HG03060 (cell line): Measurements from ENCODE around the gene RASGRP2.

Experiments
- ATAC-seq: cut with Tn5 transposase; IDR thresholded peaks from one replicate; pipeline ENCODE4 v1.9.1; 2021; ENCODE audit warnings: low read depth, moderate number of reproducible peaks; ENCODE audit not compliant: unreplicated experiment

The RASGRP2 gene

DNA sequence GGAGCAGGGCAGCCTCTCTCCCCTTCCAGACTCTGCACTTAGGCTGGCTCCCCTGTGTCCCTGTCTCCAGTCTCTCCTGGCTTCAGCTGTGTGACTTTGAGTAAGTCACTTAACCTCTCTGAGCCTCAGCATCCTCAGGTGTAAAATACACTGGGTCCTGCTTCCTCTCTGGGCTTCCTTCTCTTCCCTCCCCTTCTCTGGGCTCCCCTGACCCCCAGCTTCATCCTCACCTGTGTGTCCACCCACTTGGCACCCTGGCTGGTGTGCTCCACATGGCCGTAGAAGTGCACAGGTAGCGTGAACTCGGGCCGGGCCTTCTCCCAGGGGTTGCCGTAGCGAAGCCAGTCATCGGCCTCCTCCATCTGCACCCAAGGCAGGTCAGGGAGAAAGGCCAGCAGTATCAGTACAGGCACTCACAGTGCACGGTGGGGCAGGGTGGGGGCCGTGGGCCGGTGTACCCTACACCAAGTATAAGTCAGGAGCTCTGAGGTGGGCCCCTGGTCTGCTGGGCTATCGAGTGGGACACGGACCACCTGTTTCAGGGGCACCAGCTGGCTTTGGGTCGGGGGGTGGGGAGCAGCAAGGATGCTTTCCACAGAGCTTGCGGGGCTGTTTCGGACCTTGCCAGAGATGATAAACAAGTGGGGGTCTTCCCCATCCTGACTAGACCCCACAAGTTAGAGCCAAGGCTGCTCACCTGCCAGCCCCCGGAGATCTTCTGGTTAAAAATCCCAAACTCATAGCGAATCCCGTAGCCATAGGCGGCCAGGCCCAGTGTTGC, 13.8 kb upstream of the RASGRP2 start:
- no peak for ATAC-seq

DNA sequence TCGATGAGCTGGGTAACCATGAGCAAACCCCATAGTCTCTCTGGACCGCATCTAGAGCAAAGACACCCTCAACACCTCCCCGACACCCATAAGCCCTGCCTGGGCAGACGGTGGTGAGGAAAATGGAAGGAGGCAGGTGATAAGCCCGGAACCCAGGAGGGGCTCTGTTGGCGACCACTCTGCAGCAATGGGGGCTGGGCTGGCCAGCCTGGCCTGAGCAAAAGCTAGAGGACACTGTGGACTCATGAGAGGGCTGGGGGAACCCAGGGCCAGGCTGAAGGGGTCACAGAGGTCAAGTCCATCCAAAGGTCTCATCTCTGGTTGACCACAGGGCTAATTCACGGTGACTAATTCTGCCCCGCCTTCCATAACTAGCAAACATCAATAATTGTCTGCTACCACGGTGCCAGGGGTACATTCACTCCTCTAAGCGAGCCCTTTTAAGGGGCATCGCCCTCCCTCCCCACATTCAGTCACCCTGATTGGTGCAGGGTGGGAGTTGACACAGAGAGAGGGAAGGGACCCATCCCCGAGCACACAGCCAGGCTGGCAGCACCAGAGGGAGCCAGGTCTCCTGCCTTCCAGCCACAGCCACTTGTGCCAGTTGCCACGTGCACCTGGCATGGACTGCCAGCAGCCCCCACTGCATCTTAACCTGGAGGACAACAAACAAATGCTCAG, 11.9 kb upstream of the RASGRP2 start:
- ATAC-seq = no peak

DNA sequence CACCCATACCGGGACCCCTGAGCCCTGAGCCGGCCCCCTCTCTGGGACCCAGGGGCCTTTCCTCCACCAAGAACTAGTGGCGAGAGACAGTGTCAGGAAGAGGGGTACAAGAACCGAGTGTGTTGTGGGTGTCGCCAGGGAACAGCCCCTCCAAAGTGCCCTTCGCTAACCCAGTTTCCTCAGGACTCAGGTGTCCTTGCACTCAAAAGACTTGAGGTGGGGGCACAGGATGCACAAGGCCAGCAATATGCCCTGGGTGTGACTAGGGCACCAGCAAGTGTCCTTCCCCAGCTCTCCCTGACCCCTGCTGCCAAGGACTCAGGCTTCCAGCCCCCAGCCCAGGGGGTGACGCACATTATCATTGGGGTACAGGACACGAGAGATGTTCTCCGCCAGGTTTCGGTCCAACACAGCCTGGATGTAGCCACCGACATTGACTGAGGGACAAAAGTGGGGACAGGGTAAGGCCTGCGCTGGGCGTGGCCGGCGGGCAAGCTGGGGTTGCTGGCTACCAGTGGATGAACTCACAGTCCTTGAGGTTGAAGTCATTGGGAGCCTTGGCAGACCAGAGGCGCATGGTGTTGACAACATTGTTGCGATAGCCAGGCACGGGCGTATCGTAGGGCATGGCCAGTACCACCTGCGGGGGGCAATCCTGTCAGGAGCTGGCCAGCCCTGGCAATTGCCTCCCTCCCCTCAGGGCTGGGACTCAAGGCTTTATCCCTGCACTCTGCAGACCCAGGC, 11.1 kb upstream of the RASGRP2 start:
- no peak for ATAC-seq

DNA sequence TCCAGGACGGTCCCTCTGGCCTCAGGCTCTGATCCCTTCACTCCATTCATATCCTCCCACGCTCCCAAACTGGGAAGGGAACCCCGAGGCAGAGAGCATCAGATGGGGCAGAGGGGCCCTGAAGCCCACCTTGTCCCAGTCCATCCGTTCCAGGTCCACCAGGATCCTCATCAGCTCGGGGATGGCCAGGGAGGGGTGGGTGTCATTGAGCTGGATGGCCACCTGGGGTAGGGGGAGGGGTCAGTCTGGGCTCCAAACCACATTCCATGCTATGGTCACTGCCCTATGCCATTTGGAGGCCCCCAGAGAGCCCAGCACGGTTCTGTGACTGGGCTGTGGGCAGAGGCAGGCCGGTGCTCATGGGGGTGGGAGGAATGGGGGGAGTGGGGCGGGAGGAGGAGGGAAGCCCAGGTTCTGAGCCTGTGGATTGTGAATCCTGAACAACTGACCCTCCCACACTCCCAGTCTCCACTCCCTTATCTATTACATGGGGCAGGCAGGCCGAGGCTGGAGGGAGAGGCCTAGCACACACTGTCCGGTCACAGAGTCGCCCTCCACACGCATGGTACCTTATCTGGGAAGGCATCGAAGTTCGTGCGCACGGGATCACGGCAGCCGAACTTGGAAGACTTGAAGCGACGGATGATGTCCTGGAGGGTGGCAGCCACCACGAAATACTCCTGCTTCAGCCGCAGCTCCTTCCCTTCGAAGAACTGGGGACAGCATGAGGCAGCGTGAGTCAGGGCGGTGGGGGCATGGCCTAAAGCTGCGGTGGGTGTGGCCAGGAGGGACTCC, 10.4 kb upstream of the RASGRP2 start:
- no peak for ATAC-seq

DNA sequence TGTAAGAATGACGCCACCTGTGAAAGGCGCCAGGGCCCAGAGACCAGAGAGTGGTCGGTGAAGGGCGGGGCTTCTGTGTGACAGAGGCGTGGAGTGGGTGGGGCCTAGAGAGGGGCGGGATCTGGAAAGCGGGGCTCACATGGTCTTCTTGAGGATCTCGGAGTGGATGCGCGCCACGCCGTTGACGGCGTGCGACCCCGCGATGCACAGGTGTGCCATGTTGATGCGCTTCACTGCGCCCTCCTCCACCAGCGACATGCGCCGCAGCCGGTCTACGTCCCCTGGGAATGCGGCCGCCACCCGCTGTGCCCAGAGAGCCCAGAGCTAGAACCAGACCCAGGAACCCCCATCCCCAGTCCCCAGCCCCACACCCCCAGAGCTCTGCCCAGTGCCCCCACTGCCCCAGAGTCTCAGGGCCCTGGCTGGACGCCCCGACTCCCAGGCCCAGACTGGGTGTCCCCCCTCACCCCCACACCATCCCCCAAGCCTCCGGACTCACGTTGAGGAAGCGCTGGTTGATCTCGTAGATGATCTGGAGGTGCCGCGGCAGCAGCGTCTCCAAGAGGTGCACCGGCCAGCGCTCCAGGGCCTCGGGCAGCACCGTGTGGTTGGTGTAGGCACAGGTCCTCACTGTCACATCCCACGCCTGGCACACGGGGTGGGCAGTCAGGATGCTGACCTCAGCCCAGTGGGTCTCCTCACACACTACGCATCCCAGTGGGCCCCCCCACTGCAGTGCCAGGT, 9.6 kb upstream of the RASGRP2 start:
- ATAC-seq = no peak

DNA sequence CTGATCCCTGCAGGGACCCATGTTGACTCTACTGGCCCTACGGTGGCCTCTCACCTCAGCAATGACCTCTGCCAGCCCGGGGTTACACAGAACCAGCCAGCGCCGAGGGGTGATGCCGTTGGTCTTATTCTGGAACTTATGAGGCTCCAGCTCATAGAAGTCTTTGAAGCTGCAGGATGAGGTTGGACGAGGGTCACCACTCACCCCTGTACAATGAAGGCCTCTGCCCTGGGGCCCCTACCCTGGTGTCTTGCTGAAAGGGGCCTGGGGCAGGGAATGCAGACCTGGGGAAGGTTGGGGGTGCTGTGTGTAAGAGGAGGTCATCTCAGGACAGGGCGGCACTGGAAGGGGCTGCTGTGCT, 9.1 kb upstream of the RASGRP2 start:
- no peak for ATAC-seq

DNA sequence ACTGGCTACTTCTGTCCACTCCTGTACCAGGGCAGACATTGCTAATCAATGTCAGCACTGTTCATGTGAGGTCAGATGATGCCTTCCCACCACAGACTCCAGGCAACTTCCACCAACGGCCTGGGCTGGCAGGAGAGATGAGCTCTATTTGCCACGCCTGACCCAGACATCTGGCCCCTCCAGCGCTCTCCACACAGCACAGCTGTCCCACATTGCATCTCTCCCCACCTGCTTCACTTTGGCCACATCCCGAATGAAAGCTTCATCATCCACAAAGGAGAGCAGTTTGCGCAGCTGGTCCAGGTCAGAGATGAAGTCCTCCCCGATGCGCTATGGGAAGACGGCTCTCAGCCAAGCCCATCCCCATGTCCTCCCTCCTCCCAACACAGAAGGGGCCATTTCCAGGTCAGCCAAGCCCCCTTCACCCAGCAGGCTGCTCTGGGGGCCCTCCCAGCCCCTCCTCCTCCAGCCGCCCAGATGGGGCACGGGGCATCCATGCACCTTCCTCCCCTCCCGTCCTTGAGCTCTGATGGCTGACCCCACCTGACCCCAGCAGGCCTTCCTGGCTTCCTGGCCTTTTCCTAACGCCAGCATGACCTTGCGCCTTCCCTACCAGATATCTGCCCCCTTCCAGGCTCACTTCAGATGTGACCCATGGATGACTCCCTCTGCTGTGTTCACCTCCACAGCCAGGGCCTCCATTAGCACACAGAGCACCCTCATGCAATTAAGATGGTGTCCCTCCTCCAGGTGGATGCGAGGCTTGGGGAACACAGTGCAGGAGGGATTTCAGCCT, 8.4 kb upstream of the RASGRP2 start:
- no peak for ATAC-seq

DNA sequence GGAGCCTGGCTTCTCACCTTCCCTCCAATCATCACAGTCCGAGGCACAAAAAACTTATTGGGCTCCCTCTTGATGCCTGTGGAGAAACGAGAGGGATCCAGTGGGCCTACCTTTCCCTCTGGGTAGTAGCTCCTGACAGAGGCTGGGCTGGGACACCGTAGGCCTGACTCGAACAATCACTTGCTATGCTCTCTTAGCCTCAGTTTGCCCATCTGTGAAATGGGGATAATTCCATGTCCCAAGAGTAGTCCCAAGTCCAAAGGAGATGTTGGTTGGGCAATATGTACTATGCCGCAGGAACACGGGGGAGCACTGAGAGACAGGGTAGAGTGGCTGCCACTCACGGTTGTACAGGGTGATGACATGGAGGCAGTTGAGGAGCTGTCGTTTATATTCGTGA, 7.6 kb upstream of the RASGRP2 start:
- no peak for ATAC-seq

DNA sequence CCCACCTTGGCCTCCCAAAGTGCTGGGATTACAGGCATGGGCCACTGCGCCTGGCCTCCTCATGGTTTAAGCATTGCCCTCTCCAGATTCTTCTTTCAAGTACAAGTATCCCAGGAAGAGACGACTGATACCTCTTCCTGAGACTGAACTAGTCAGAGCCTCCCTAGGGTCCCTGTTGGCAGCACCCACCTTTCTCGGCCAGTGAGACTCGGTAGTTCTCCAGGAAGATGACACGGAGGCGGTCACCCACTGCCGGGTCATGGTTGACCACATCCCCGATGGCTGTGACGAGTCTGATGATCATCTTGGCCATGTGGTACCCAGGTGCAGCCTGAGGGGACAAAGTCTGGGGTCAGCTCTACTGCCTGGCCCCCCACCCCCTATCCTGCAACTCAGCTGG, 7.2 kb upstream of the RASGRP2 start:
- no peak for ATAC-seq

DNA sequence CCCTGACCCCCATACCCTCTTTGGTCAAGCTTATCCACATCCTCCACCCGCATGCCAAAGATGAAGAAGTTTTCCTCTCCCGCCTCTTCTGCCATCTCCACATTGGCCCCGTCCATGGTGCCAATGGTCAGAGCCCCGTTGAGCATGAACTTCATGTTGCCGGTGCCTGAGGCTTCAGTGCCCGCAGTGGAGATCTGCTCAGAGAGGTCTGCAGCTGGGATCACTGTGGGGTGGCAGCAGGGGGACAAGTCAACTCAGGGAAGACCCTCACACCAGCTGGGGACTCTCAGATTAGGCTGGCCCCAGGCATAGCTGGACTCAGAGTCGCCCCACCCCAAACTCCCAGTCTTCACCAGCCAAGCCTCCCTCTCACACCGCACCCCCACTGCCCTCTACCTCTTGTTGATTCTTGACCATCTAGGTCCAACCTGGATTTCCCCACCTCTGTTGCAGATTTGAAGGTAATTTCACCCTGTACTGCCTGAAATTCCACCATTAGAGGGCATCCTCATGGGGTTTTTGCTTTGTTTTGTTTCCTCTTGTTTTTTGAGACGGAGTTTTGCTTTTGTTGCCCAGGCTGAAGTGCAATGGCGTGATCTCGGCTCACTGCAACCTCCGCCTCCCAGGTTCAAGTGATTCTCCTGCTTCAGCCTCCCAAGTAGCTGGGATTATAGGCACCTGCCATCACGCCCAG, 6.6 kb upstream of the RASGRP2 start:
- no peak for ATAC-seq

DNA sequence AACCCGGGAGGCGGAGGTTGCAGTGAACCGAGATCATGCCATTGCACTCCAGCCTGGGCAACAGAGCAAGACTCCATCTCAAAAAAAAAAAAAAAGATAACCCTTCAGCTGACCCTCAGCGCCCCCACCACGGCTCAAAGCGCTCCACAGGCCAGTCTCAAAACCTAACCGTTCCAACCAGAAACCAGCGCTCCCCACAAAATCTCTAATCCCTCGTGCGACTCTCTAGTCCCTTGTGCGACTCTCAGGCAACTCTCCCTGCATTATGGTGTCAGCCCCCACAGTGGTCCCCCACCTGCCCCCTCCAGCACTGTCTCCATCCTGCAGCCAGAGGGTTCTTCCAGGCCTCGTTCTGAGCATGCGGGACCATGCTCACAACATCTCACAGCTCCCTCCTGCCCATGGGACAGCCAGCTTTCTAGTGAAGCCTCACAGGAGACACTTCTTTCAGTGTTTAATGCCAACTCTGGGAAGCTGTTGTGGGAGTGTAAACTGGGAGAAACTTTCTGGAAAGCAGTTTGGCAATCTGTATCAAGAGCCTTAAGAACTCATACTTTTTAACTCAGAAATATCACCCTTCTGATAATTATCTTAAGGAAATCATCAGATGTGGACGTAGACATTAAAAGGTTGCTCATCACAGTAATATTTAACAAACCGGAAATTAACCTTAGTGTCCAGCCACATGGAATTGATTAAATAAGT, 4.2 kb upstream of the RASGRP2 start:
- no peak for ATAC-seq

DNA sequence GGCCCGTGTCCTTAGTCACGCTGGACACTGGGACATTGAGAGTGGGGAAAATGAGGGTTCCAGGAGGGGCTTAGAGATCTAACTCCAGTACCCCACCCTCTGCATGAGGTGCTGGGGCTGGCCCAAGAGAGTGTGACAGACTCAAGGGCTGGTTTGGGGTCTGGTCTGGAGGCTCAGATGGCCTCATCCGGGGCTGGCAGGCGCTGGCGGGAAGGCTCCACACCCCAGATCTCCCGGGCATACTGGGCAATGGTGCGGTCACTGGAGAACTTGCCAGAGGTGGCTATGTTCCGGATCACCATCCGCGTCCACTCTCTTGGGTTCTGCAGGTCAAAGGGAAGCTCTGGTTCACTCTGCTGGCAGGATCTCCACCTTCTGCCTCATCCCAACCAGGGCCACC, 2.5 kb upstream of the RASGRP2 start:
- ATAC-seq = no peak

DNA sequence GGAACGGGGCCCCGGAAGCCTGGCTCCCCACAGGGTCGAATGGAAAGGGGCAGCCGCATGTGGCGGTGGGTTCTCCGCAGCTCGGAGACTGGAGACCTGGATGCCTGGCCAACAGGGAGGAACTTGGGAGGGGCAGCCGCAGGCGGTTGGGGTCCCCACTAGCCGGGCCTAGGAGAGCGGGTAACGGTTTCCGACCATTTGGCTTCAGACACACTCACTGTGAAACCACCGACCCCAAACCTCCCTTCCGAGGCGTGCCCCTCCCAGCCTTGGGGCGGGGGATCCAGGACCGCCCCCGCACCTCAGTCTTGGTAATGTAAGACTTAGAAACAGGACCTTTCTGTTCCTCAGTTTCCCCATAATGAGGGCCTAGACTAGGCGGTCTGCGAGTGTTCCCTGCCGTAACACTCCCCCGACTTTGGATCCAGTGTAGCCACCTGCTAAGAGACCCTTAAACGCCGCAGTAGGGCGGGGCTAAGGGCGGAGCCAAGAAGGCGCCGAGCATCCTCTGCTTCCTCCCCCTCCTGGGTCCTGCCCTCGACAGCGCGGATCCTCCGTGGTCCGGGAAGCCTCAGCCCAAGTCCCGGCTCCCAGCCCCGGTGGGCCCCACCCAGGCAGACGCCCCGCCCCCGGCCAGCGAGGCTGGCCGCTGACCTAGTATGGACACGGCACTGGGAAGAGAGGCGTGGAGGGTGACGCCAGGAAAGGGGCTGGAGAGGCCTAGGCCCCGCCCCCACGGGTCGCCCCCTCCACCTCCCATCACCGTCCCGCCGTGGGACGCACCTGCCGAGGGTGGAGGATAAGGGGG, 1.8 kb upstream of the RASGRP2 start:
- no peak for ATAC-seq

DNA sequence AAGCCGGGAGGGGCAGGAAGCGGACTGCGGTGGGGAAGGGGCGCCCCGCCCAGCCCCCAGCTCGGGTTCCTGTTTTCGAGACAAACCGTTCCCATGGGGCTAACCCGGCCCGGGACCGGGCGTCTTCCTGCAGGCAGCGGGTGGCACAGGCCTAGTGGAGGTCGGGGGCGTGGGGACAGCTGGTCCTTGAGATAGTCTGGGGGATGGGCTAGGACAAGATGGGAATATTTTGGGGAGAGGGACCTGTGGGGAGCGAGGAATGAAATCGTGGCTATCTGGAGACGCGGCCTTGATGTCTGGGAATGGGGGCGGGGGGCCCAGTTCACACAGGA, 1.2 kb upstream of the RASGRP2 start:
- ATAC-seq = no peak

DNA sequence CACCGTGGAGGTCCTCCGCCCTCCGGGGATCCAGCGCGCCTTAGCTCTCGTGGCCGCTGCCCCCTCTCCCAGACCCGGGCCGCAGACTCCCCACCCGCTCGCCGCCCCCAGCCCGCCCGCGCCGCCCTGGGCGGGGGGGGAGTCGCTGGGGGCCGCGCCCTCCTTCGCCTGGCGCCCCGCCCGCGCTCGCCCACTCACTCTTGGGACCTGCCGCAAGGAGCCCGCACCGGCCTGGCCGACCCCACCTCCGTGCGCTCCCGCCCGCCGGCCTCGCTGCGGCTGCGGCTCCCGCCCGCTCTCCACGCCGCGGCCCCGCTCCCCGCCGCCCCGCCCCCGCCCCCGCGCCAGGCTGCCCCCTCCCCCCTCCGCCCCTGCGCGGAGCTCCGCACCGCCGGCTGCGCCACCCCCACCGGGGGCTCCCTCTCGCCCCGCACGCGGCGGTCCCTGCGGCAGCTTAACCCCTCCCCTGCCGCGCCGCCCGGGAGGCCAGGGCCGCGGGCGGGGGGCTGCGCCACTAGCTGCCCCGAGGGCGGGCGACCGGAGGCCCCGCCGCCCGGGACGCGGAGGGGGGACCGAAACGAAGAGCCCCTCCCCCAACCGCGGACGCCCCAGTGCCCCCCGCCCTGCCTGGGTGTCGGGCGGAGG, 724 bp upstream of the RASGRP2 start:
- ATAC-seq = no peak

DNA sequence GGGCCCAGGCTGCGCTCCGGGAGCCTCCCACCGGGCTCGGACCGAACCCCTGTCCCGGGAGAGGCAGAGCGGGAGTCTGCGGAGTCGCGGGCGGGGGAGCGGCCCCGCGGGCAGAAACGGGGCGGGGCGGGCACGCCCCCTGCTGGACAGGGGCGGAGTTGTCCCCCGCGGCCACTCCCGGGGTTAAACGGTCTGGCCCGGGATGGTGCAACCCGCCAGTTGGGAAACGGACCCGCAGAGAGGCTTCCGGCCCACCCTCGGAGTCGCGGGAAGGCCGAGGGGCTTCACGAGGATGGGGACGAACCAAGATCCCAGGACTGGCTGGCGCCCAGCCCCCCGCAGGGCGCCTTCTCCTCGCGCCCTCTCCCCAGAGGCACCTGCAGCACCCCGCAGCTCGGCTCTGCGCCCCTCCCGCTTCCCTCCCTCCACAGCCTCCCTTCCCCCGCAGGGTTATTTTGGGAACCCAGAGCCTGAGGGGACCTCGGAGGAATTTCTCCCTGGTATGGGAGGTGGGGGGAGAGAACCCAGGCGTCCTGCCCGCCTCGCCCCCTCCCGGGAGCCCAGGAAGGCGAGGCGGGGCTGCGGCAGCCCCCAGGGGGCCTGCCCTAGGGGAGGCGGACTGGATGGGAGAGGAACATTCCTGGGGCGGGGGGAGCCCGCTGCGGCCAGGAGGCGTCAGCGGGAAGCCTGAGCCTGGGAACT, 902 bp downstream of the RASGRP2 start:
- no peak for ATAC-seq
